Chondrocyte (in vitro differentiated cells): ENCODE results near the gene PRPS1. TPM values are rescaled to one million over a fixed set of nuclear protein-coding genes. Genes with fewer than 3 reads are reported as not detected.
"Not testable (repeated sequence)": the region's sequence is repeated elsewhere in the genome, so short reads cannot be mapped to it uniquely, and the experiment has no call there.

ENCODE experiments used
- DNase-seq: peaks from one replicate; pipeline ENCODE4 v3.0.0; 2021; ENCODE audit warnings: mixed read lengths, low spot score
- H3K27ac Mint-ChIP-seq: one replicate; pipeline ENCODE4 v1.8.0; 2021; ENCODE audit warnings: mild to moderate bottlenecking, moderate library complexity, mixed read lengths; ENCODE audit not compliant: unreplicated experiment
- H3K27me3 Mint-ChIP-seq: 2 replicates; pipeline ENCODE4 v1.8.0; 2021; ENCODE audit warnings: low read depth, mixed read lengths
- H3K36me3 Mint-ChIP-seq: 2 replicates; pipeline ENCODE4 v1.8.0; 2021; ENCODE audit warnings: low read depth, mixed read lengths
- H3K4me1 Mint-ChIP-seq: 2 replicates; pipeline ENCODE4 v1.8.0; 2021; ENCODE audit warnings: low read depth, mild to moderate bottlenecking, mixed read lengths
- H3K4me3 Mint-ChIP-seq: one replicate; pipeline ENCODE4 v1.8.0; 2021; ENCODE audit warnings: mild to moderate bottlenecking, moderate library complexity, mixed read lengths; ENCODE audit not compliant: unreplicated experiment
- H3K9me3 Mint-ChIP-seq: 2 replicates; pipeline ENCODE4 v1.8.0; 2021; ENCODE audit warnings: low read depth, mixed read lengths
- total RNA-seq: library from RNA; stranded (reverse); gene quantifications from 3 replicates; pipeline ENCODE4 v1.2.1, GENCODE V29; 2021
- TF ChIP-seq, protein P1 (sequence below): fragments of 200-600 bp; sonication (generic); IDR thresholded peaks from 2 replicates; pipeline ENCODE4 v1.5.0; 2021; ENCODE audit warnings: antibody characterized with exemption, mild to moderate bottlenecking, moderate library complexity

PRPS1 gene
- total RNA-seq, 1 donor from 2014 or later, result 31.6 TPM

DNA sequence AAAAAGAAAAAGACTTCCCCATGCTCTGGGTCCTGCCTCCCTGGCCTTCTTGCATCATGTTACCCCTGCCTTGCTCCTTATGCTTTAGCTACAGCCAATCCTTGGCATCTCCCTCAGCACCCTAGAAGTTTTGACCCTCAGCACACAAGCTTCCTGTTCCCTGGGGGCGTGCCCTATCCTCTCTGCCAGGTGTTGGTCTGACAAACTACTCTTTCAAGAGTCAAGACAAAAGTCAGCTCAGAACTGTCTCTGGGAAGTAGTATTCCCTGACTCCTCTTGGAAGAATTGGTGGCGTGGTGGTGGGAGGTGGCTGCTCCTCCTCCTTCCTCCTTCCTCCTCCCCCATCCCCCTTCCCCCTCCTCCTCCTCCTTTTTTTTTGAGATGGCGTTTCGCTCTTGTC lies 41.0 kb downstream of the PRPS1 start:
- no peak for DNase-seq
- Mint-ChIP-seq H3K4me3 (no peak overlapping the region), H3K36me3 (peaks cover 1% of the 10 kb centered on the region), H3K27ac (no peak overlapping the region), H3K4me1 (peaks cover 16% of the 10 kb centered on the region), H3K9me3 (peaks cover 2% of the 10 kb centered on the region), H3K27me3 (no peaks in the 10 kb centered on the region)
- TF ChIP-seq, protein P1, sequence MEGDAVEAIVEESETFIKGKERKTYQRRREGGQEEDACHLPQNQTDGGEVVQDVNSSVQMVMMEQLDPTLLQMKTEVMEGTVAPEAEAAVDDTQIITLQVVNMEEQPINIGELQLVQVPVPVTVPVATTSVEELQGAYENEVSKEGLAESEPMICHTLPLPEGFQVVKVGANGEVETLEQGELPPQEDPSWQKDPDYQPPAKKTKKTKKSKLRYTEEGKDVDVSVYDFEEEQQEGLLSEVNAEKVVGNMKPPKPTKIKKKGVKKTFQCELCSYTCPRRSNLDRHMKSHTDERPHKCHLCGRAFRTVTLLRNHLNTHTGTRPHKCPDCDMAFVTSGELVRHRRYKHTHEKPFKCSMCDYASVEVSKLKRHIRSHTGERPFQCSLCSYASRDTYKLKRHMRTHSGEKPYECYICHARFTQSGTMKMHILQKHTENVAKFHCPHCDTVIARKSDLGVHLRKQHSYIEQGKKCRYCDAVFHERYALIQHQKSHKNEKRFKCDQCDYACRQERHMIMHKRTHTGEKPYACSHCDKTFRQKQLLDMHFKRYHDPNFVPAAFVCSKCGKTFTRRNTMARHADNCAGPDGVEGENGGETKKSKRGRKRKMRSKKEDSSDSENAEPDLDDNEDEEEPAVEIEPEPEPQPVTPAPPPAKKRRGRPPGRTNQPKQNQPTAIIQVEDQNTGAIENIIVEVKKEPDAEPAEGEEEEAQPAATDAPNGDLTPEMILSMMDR, result no peak

DNA sequence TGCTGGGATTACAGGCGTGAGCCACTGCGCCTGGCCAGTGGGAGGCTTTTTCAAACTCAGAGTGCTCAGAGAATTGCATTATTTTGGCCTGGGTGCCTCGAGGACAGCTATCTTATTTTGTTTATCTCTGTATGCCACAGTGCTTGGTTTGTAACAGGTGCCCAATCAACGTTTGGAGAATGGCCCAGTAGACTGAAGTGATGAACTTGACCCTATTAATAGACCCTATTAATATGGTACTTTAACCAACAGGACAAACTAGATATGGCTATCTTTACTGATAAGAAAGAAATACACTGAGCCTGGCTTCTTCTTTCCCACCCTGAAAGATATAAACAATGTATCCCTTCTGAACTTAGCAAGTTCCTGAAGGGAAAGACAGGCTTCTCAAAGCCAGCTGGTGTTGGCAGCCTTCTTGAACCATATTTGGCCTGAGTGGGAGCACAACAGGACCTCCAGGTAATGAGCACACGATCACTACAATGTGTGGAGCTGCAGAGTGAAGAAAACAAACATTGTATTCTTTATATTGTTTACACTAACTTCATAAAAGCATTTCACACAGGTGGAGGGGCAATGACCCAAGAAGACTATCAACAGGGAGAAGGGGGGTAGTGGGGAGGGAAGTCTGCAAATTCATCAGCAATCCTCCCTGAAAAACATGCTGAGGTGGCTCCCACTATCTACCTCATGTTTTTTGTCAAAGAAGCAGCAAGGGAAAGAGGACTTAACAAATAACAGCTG lies 41.7 kb downstream of the PRPS1 start:
- no peak for DNase-seq
- peaks cover 2% of the 10 kb centered on the region for H3K9me3 Mint-ChIP-seq
- H3K27me3 Mint-ChIP-seq, result no peaks in the 10 kb centered on the region
- peaks cover 24% of the 10 kb centered on the region for H3K4me1 Mint-ChIP-seq
- TF ChIP-seq, protein P1, result no peak
- peaks cover 1% of the 10 kb centered on the region for H3K36me3 Mint-ChIP-seq
- H3K4me3 Mint-ChIP-seq, result no peak overlapping the region
- no peak overlapping the region for H3K27ac Mint-ChIP-seq

DNA sequence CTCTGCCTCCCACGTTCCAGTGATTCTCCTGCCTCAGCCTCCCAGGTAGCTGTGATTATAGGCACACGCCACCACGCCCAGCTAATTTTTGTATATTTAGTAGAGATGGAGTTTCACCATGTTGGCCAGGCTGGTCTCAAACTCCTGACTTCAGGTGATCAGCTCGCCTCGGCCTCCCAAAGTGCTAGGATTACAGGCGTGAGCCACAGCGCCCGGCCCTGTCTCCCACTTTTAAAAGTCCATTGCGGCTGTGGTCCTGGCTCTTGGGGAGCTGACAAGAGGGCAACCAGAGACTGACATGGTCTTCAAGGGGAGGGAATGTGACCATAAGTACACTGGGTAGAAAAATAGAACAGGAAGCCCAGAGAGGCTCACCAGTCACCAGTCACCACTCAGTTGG lies 42.9 kb downstream of the PRPS1 start:
- peaks cover 34% of the 10 kb centered on the region for H3K4me1 Mint-ChIP-seq
- DNase-seq, H3K27ac Mint-ChIP-seq, H3K4me3 Mint-ChIP-seq, H3K9me3 Mint-ChIP-seq, H3K36me3 Mint-ChIP-seq, H3K27me3 Mint-ChIP-seq: not testable (repeated sequence)

DNA sequence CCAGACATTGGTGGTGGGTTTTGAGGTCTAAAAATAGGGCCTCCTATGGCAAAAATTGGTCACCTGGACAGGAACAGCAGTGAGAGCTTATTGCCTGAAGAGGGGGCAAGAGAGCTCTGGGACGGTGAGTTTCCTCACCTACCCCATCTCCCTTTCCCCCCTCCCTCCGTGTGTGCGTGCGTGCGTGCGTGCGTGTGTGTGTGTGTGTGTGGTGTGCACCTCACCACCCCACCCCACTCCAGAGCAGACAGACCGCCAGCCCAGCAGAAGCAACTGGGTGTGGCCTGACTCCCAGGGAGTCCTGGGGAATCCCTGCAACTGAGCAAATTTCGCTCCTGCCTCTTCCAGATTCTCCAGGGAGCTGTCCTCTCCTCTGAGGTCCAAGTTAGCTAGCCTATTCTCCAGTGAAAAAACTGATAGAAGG lies 44.7 kb downstream of the PRPS1 start:
- no peaks in the 10 kb centered on the region for H3K9me3 Mint-ChIP-seq
- H3K4me1 Mint-ChIP-seq, result peaks cover 48% of the 10 kb centered on the region
- no peak for DNase-seq
- TF ChIP-seq, protein P1, result peak; percentile 81
- H3K4me3 Mint-ChIP-seq, result no peak overlapping the region
- H3K27me3 Mint-ChIP-seq, result no peaks in the 10 kb centered on the region
- H3K36me3 Mint-ChIP-seq, result peaks cover 1% of the 10 kb centered on the region
- H3K27ac Mint-ChIP-seq, result peak overlapping the region; percentile 97

DNA sequence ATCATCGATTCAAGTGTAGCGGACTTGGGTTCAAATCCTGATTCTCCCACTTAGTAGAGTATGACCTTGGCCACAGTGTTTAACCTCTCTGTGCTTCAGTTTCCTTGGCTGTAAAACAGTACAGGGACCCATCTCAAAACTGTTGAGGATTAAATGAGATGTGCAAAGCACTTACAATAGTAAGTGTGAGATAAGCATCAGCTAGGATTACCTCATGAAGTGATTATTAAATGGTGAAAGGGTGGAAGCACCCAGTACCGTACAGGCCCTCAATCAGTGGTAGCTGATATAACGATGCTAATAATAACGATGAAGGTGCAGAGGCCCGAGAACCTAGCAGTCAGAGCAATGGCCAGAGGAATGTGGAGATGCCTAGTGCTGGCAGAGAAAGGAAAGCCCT lies 45.1 kb downstream of the PRPS1 start:
- Mint-ChIP-seq H3K27me3 (no peaks in the 10 kb centered on the region), H3K9me3 (no peaks in the 10 kb centered on the region), H3K36me3 (peaks cover 1% of the 10 kb centered on the region), H3K4me1 (peaks cover 53% of the 10 kb centered on the region), H3K27ac (peak overlapping the region; percentile 97), H3K4me3 (no peak overlapping the region)
- DNase-seq, result no peak
- TF ChIP-seq, protein P1, result no peak
